ENCODE measurements around the gene PTPRK.

PTPRK gene

DNA sequence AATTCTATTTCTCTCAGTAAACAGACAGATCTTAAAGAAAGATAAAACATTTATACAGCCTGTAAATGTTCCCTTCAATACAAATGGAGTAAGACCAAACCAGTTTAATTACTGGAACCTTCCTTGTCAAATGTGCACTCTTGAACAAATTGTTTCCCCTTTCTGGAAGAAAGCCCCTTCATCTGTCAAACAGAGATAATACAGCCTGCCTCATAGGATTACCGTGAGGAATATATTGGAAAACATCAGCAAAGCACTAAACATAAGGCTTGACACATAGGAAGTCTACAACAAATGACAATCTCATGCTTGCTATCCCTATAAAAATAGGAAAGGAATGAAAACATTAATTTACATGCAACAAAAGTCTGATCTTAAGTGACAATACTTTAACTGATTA, 173.8 kb downstream of the PTPRK start:
- DNase-seq (ENCODE audit: low read depth, low spot score) = no peak

DNA sequence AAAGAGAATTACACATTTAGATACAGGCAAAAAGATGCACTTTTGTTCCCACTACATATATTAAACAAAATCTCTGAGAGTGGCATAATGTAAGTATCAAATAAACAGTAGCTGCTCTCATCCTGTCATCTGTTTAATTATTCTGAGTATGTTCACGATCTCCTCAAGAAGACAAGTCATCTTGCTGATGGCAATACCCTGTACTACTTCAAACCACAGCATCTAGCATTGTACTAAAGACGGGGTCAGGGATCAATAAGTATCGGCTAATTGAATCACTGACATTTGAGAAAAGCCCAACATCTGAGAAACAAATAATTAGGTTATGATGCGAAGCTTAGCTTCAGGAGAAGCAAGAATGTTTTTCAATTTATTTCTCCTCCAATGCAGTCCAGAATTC, 175.1 kb downstream of the PTPRK start:
- no peak for DNase-seq (ENCODE audit: low read depth, low spot score)

DNA sequence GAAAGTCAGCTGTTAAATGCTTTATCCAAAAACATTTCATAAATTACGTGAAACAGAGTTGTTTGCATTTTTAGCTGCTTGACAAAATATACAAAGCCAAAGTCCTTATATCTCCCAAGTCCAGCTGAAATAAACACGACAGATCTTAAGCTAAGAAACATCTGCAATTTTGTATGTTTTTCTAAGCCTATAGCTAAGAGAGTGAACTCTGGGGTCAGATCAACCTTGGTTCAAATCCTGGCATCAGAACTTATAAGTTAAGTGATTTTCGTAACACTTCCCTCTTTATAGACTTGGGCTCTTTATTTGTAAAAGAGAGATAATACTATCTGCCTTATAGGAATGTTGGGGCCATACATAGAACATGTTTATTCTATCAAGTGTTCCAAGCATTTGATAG, 176.7 kb downstream of the PTPRK start:
- DNase-seq (ENCODE audit: low read depth, low spot score) = no peak

DNA sequence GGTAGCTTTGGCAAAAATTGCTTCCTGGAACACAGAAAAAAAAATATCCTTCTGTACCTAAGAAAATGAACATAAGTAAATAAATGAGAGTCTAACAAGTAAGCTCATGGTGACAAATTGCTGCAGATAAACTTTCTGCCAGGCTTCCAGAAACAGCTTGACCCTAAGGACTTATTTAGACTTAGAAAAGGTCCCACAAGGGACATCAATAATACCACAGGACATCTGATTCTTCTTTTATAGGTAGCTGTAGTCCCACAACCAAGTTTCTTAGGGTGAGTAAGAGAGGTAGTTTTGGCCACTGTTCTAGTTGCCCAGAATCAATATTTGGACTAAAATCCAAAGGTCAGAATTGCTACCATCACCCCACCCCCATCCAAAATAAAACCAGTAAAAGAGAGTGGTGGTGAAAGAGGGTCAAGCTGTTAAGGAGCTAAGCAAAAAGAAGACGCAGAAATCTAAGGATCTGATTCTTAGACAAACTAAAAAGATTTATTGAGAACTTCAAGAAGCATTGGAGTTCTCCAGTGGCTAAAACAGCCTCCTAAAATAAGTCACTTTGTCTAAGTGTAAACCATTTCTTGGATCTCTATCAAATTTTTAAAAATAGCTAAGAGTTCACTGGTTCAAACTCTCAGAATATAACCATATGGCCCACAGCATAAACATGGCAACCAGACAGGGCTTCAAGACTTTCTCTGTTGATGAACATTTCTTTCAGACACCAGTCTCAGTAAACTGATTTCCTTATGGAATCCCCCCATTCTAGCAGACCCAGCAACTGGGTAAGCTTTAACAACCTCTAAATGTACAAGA, 180.6 kb downstream of the PTPRK start:
- no peak for DNase-seq (ENCODE audit: low read depth, low spot score)

DNA sequence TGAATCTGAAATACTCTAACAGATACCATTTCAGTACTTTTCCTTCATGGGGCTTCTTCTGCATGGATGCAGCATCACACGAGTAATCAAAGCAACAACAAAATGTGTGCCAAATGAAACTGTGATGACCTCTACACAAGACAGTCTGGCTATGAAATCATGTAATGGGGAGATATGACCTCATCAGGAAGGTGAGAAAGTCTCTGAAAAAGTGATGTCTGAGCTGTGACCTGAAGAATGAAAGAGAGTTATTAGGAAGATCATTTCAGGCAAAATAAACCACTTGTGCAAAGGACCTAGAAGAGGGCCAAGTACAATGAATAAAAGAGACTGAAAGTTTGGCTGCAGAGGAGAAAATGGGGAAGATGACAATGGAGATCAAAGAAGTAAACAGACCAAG, 182.8 kb downstream of the PTPRK start:
- no peak for DNase-seq (ENCODE audit: low read depth, low spot score)

DNA sequence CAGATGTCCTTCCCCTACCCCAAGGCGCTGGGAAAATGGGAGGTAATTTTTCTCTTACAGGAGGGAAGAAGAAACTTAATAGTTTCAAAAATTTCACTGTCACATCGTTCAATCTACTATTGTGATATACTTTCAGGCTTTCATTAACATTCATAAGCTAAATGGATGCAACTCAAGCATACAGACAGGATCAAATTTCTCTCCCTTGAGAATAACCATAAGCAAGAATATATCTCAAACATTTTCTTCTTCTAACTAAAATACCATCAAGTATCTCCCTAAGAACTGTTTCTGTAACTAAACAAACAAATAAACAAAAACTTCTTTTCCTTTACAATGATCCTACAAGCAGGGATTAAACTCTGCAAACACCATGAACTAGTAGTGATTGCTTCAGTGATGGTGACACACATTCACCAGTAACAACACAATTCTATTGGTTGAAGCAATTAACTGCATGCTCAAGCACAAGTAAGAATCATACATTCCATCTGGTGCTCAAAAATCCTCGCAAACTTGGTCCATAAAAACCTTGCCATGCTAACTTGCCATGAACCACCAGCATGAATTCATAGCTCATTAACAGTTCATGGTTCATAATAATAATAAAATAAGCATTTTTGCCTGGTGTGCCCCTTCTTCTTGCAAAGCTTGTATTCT, 183.8 kb downstream of the PTPRK start:
- DNase-seq (ENCODE audit: low read depth, low spot score) = no peak

DNA sequence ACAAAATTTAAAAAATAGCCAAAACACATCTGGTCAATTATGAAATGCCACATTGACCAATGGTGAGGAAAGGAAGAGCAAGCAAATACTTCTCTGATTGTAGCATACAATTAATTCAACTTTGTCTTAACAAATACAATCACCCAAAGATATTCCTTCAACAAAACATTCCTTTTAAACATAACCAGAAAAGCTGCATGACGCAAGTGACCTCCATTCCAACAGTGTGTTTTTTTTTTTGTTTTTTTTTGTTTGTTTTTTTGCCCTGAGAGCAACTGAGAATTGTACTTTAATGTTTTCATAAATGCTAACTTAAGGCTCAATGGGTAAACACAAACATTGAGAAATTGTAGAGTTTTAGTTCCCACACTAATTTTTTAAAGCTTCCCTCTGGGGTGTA, 184.4 kb downstream of the PTPRK start:
- DNase-seq (ENCODE audit: low read depth, low spot score) = no peak

DNA sequence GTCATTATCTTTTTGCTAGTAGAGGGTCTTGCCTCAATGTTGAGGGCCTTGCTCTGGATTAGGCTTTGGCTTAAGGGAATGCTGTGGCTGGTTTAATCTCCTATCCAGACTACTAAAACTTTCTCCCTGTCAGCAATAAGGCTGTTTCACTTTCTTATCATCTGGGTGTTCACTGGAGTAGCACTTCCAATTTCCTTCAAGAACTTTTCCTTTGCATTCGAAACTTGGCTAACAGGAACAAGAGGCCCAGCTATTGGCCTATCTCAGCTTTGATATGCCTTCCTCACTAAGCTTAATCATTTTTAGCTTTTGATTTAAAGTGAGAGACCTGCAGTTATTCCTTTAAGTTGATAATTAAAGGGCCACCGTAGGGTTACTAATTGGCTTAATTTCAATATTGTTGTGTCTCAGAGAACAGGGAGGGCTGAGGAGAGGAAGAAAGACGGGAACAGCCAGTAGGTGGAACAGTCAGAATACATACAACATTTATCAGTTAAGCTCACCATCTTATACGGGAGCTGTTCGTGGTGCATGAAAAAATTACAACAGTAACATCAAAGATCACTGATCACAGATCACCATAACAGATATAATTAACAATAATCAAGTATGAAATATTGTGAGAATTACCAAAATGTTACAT, 186.7 kb downstream of the PTPRK start:
- DNase-seq (ENCODE audit: low read depth, low spot score) = no peak

DNA sequence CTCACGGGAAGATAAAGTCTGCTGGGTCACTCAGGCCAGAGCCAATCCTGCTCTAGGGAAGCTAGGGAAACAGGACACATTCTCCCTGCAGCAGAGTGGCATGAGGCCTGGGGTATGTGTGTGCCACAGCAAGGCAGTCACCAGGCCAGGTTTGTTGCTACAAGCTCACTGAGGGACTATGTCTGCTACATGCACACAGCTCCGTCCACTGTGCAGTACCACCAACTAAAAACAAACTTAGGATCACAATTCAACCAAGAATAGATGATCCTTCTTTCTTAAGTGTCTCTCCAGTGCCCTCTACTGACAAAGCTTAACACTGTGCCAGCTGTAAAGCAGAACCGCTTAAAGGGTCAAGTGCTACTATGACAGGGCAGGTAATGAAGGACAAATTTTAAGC, 192.5 kb downstream of the PTPRK start:
- DNase-seq (ENCODE audit: low read depth, low spot score) = no peak

DNA sequence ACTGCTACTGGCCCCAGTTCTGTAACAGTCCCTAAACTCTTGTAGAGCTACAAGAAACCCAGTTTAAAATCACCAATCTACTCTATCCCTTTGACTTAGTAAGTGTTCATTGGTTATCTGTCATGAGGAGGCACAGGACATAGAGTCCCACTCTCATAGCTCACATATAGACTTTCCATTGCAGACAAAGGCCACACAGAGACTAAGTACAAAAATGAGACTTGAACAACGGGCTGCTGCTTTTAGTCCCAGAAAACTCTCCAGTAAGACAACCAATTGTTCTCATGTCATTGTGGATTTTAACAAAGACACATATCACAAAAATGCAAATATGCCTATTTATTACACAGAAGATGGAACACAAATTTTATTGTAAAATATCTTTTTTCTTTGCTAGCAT, 197.4 kb downstream of the PTPRK start:
- no peak for DNase-seq (ENCODE audit: low read depth, low spot score)

DNA sequence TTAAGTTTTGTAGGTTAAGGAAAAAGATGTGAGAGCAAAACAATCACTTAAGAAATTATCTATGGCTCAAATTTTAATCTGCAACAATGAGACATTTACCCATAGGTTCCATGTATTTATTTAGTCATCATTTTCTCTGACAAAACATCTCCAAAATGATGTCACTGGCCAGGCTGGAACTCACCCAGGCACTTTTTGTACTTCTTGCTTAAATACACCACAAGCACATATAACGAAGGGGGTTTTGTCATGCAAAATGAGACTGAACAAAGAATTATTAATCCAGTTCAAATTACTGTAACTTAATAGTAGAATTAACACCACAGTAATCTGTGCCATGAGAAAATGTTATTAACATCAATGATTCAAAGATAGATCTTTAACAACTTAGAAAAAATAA, 200.5 kb downstream of the PTPRK start:
- DNase-seq (ENCODE audit: low read depth, low spot score) = no peak

DNA sequence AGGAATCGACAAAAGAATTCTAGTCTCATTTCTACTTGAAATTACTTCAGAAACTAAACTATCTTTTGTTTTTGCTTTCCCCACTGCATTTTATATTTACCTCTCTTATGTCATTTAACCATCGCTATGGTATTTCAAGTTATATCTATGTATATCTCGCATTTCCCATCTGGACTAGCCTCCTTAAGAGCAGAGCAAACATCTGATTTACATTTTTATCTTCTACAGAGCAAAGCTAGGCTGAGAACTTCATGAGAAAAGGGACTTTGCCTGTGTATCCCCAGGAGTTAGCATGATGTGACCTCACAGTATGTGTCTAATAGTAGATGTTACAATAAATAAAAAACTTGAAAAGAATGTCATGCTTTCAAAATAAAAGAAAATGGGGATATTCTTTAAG, 201.2 kb downstream of the PTPRK start:
- DNase-seq (ENCODE audit: low read depth, low spot score) = no peak

DNA sequence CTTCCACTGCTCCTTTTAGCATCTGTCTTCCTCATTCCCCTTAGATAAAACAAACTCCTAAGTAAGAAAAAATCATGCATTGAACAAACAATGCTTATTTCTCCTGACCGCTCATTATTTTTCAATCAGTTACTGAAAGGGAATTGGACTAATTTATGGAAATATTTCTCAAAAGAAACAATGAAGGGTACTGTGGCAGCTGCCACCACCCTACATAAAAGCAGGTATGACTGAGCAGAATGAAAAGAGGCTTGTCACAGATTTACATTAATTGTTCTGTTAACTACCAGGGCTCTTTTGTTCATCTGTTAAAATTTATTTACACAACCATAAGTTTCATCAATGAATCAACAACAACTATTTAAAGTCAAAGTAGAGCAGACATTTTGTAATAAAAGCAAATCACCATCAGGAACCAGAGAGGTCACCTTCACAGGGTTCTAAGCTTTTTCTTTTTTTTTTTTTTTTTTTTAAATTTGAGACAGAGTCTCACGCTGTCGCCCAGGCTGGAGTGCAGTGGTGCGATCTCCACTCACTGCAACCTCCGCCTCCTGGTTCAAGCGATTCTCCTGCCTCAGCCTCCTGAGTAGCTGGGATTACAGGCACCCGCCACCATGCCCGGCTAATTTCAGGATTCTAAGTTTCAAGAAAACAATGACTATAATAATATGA, 204.0 kb downstream of the PTPRK start:
- DNase-seq (ENCODE audit: low read depth, low spot score) = no peak

DNA sequence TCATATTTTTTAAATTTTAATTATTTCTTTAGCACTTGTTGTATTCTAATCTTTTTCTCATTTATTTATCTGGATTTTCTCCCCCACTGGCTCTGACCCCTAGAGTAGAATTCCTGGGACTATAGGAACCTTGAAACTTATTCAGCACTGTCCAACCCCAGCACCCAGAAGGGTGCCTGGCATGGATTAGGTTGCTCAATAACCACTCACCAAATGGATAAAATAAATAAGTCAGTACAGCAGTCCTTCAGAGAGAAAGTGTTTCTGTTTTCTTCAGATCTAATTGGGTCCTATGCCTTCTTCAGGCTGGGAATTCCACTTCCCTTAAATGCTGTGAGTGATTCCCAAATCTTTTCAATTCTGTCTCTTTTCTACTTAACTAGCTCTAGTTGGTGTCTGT, 206.2 kb downstream of the PTPRK start:
- DNase-seq (ENCODE audit: low read depth, low spot score) = no peak

DNA sequence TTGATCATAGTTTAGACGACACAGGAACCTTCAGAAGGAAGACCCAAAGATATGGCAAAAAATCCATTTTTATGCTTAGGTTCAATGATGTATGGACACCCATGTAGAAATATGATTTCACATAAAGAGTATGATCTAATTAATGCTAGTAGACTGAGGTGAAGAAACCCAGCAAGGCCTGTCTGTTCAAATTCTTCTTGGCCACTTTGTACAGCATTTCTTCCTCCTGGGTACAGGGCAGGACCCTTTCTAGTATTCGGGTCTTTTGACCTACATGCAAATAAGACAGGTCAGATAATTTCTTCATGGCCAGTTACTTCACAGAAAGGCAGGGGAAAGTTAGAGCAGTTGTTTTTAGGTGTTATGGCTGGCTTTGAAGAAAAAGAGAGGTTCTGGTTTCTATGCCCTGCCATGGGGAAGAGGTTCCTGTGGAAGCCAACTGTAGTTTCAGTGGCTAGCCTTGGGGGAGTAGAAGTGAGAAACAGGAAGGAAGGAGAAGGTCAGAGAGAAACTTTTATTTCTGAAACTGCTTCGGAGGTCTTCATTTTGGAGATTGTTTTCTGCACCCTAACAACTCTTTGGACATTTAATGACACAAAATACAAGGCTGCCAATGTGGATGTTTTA, 208.3 kb downstream of the PTPRK start:
- no peak for DNase-seq (ENCODE audit: low read depth, low spot score)

DNA sequence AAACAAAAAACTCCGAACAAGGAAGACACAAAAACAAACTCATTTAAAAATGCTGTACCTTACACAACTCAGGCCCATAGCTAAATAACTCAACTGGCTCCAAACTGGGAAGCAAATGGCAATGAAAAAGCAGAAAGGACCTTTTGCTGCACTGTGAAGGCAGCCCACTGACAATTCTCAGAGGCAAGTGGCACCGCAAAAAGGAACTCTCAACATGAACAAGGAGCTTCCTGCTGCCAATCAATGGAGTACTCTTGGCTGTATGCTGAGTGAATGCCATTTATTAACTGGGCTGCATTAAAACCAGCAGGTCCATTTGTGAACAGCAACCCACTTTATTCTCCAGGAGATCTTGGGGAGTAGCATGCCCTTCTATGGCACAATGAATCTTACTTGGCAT, 209.9 kb downstream of the PTPRK start:
- no peak for DNase-seq (ENCODE audit: low read depth, low spot score)

DNA sequence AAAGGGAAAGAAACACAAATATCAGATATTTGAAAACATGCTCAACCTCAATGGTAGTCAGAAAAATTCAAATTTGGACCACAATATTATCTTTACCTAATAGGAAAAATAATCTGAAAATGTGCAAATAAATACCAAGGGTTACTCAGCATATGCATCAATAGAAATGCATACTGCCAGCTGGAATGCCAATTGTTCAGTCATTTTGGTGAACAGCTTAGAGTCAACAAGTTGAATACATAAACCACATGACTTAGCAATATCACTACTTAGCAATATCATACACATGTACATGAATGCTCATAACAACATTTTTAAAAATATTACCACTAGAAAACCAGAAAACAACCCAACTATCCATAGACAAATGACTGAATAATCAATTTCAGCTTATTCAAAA, 212.7 kb downstream of the PTPRK start:
- no peak for DNase-seq (ENCODE audit: low read depth, low spot score)

DNA sequence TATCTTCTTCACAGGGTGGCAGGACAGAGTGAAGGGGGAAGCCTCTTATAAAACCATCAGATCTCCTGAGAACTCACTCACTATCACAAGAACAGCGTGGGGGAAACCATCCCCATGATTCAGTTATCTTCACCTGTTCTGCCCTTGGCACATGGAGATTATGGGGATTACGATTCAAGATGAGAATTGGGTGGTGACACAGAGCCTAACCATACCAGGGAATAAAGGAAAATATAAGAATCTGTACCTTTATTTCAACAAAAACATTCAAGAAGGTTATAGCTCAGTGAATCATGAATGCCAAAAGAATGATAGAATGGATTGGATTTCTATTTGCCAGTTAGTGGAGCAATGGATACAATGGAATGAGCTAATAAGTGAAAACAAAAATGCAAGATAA, 214.4 kb downstream of the PTPRK start:
- DNase-seq (ENCODE audit: low read depth, low spot score) = no peak

DNA sequence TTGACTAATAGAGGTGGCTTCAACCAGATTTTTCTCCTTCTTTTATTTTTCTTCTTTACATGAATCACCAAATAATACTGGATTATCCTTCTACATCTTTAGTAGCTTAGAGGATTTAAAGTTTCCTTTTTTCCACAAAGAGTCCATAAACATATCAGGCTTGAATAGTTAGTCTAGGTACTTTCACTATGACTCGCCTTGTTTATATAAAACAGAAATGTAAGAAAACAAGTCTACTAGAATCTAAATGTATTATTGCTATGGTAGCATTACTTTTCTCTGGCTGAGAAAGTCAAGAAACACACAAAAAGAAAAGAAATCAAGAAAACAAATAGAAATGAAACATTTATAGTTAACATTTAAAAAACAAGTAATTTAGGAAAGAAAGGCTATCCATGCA, 215.2 kb downstream of the PTPRK start:
- no peak for DNase-seq (ENCODE audit: low read depth, low spot score)

DNA sequence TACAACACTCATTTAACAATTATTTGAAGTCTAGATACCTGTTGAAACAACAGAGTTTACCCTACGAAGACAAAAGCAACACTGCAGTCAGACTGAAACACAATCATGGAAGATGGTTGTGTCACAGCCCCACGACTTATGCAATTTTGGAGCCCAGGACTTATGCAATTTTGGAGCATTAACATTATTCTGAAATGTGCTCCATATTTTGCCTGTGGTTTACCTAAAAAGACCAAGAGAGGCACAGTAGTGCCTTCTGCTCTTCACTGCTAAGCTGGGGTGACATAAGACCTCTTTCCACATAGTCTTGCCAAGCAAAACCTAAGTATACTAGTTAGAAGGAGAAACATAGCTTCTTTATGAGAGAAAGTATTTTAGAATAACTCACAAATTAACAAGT, 216.5 kb downstream of the PTPRK start:
- no peak for DNase-seq (ENCODE audit: low read depth, low spot score)

DNA sequence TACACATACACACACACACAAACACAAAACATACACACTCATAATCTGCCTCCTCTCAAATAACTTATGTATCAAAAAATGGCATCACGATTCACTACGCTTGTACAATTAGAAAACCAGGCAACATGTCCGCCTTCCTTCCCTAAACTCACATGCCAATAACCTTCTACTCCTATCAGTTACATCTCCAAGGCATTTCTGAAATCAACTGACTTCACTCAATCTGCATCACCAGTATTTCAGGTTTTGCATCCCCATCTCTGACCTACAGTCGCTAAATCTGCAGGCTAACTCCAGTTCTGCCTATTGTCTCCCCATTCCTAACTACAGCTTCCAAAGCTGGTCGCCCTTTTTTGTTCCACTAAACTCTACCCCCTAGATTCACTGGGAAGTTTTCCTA, 217.5 kb downstream of the PTPRK start:
- DNase-seq (ENCODE audit: low read depth, low spot score) = no peak

DNA sequence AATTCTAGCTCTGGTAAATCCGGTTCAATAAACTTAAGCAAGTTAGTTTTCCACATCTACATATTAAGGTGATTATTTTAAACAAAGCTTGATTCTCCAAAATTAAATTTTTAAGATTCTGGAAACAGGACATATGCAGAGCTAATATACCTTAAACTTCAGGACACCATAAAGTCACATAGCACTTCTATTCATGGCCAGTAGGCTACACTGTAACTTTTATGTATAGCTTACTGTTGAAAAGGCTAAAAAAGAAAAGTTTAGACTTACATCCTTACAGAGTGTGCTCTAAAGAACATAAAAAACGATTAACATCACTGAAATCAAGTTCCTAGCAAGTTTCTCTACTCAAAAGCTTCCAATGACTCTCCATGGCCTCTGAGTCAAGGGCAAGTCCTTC, 224.7 kb downstream of the PTPRK start:
- DNase-seq (ENCODE audit: low read depth, low spot score) = no peak

All from activated naive CD8-positive, alpha-beta T cell treated with anti-CD3 and anti-CD28 coated beads, Interleukin-2, amount 50 U/mL, for 16 hours (primary cell).